ENCODE data around the gene JSRP1.

DNA sequence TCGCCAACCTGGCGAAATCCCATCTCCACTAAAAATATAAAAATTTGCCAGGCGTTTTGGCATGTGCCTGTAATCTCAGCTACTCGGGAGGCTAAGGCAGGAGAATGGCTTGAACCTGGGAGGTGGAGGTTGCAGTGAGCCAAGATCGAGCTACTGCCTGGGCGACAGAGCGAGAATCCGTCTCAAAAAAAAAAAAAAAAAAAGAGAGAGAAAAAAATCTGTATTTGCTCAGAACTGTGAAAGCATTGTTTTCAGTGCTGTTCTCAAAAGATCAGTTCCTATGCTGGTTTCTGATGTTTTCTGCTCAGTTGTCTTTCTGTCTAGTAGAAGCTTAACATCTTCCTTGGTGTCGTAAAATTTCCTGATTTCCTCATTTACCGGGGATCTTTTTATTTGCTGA, 17.0 kb downstream of the JSRP1 start:
- TF ChIP-seq POLR2A (IDR thresholded peaks at IDR 0.05; ENCODE audit: low read length): no peak
- TF ChIP-seq SMC3 (IDR thresholded peaks at IDR 0.05): no peak
- TF ChIP-seq, protein P1, sequence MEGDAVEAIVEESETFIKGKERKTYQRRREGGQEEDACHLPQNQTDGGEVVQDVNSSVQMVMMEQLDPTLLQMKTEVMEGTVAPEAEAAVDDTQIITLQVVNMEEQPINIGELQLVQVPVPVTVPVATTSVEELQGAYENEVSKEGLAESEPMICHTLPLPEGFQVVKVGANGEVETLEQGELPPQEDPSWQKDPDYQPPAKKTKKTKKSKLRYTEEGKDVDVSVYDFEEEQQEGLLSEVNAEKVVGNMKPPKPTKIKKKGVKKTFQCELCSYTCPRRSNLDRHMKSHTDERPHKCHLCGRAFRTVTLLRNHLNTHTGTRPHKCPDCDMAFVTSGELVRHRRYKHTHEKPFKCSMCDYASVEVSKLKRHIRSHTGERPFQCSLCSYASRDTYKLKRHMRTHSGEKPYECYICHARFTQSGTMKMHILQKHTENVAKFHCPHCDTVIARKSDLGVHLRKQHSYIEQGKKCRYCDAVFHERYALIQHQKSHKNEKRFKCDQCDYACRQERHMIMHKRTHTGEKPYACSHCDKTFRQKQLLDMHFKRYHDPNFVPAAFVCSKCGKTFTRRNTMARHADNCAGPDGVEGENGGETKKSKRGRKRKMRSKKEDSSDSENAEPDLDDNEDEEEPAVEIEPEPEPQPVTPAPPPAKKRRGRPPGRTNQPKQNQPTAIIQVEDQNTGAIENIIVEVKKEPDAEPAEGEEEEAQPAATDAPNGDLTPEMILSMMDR (IDR thresholded peaks at IDR 0.05): no peak
- no peak for TF ChIP-seq EHMT2 (IDR thresholded peaks at IDR 0.05; ENCODE audit: low read depth)
- TF ChIP-seq, protein P2, sequence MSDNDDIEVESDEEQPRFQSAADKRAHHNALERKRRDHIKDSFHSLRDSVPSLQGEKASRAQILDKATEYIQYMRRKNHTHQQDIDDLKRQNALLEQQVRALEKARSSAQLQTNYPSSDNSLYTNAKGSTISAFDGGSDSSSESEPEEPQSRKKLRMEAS (IDR thresholded peaks at IDR 0.05): no peak
- no peak for TF ChIP-seq KDM5A (IDR thresholded peaks at IDR 0.05)
- TF ChIP-seq GATA3 (IDR thresholded peaks at IDR 0.05; ENCODE audit: borderline replicate concordance): no peak
- TF ChIP-seq, protein P3, sequence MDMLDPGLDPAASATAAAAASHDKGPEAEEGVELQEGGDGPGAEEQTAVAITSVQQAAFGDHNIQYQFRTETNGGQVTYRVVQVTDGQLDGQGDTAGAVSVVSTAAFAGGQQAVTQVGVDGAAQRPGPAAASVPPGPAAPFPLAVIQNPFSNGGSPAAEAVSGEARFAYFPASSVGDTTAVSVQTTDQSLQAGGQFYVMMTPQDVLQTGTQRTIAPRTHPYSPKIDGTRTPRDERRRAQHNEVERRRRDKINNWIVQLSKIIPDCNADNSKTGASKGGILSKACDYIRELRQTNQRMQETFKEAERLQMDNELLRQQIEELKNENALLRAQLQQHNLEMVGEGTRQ (IDR thresholded peaks at IDR 0.05): no peak
- no peak for TF ChIP-seq JUN (IDR thresholded peaks at IDR 0.05)
- TF ChIP-seq TP53 (CRISPR knock-in tag; IDR thresholded peaks at IDR 0.05): no peak

Measured in A549 (cell line).